BE2C (cell line): ENCODE results near the gene PDP2.
A peak's percentile ranks its signal among the peaks of the same experiment; 100 is the strongest.

ENCODE experiments used
- DNase-seq: peaks from one replicate; pipeline ENCODE4 v3.0.0-alpha.2; 2020
- H3K27me3 ChIP-seq: fragments of 250-450 bp; sonication (Bioruptor Pico); 2 replicates; pipeline ENCODE4 v1.5.1; 2020; ENCODE audit warnings: mild to moderate bottlenecking
- H3K36me3 ChIP-seq: fragments of 250-450 bp; sonication (Bioruptor Pico); 2 replicates; pipeline ENCODE4 v1.5.1; 2020; ENCODE audit warnings: mild to moderate bottlenecking
- H3K4me1 ChIP-seq: fragments of 250-450 bp; sonication (Bioruptor Pico); 2 replicates; pipeline ENCODE4 v1.5.1; 2020
- H3K4me3 ChIP-seq: 2 replicates; pipeline ENCODE4 v1.5.1; 2011; ENCODE audit warnings: low read depth, low read length
- H3K9me3 ChIP-seq: fragments of 250-450 bp; sonication (Bioruptor Pico); 2 replicates; pipeline ENCODE4 v1.5.1; 2020
- TF ChIP-seq, protein P1 (sequence below): IDR thresholded peaks from 2 replicates; pipeline ENCODE4 v1.5.1; 2012; ENCODE audit warnings: mild to moderate bottlenecking, low read depth, low read length

PDP2 gene

DNA sequence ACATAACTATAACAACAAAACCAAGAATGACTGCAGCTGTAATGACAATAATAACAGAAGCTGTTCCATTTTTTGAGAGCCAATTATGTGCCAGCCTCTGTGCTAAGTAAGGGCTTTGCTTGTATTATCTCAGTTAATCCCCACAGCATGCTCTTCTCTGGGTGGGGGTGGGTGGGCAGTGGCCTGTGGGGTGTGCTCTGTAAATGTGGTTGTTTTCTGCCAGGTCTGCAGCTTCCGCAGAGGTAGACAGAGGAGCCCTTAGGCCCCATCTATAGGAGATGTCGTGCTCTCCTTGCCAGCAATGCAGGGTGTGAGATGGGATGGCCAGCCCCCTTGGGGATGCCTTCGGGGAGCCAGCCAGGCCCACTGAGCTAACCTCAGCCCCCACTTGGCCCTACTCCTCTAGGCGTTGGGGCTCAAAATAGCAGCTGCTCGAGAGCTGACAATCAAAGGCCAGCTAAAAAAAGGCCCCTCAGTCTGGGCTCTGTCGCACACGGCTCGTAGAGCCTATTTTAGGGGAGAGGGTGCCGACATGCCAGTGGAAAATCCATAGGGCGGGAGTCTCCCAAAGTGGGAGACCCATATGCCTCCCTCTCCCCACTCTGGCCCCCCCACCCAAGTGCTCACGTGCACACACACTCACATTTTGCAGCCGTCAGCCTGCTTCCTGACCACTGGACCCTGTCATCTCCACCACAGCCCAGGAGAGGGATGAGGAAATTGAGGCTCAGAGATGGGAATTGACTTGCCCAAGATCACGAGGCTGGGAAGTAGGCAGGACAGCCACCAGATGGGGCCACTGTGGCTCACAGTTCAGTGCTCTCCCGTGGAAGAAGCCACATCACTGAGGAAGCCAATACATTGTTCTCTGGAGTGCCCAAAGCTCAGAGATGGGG, 22.6 kb downstream of the PDP2 start:
- peaks cover 27% of the 10 kb centered on the region for H3K4me1 ChIP-seq
- no peaks in the 10 kb centered on the region for H3K9me3 ChIP-seq
- H3K27me3 ChIP-seq = no peaks in the 10 kb centered on the region
- TF ChIP-seq, protein P1, sequence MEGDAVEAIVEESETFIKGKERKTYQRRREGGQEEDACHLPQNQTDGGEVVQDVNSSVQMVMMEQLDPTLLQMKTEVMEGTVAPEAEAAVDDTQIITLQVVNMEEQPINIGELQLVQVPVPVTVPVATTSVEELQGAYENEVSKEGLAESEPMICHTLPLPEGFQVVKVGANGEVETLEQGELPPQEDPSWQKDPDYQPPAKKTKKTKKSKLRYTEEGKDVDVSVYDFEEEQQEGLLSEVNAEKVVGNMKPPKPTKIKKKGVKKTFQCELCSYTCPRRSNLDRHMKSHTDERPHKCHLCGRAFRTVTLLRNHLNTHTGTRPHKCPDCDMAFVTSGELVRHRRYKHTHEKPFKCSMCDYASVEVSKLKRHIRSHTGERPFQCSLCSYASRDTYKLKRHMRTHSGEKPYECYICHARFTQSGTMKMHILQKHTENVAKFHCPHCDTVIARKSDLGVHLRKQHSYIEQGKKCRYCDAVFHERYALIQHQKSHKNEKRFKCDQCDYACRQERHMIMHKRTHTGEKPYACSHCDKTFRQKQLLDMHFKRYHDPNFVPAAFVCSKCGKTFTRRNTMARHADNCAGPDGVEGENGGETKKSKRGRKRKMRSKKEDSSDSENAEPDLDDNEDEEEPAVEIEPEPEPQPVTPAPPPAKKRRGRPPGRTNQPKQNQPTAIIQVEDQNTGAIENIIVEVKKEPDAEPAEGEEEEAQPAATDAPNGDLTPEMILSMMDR = no peak
- DNase-seq = no peak
- H3K36me3 ChIP-seq = no peaks in the 10 kb centered on the region
- no peak overlapping the region for H3K4me3 ChIP-seq

DNA sequence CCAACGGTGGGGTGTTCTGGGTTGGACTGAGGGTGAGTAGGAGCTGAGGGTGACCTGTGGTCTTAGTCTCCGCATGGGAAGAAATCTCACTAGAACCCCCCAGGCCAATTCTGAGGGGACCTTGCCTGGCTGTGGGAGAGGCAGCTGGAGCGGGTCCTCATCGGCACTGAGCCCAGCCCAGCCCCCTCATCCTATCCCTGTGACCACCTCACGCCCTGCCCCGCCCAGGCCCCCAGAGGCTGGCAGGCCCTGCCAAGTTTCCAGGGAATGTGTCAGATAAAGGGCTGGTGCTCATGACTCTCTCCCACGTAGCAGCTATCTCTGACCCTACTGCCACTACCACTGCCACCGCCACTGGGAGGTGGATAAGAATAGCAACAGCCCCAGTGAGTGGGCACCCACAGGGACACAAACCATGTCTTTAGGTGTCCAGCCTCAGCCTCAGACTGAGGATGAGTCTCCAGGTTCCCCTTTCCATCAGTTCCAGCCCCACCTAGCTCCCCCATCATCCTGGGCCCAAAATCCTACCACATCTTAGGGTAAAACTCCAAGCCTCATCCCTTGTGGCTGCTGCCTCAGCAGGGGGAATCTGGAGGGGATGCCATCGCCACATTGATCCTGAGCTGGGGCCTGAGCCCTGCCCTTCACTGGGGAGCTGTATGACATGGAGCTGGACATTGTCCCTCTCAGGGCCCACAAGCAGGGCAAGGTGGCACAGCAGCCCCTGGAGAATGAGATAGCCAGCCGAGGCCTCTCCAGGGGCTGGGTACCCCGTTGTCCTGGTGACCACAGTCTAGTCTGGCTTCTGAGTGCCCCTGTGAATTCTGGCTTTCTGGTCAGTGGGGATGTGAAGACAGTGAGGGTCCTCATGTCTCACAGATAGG, 23.5 kb downstream of the PDP2 start:
- Histone ChIP-seq H3K9me3 (no peaks in the 10 kb centered on the region), H3K27me3 (no peaks in the 10 kb centered on the region), H3K4me3 (no peak overlapping the region), H3K4me1 (peaks cover 24% of the 10 kb centered on the region), H3K36me3 (no peaks in the 10 kb centered on the region)
- TF ChIP-seq, protein P1 = no peak
- DNase-seq = peak; percentile 28

DNA sequence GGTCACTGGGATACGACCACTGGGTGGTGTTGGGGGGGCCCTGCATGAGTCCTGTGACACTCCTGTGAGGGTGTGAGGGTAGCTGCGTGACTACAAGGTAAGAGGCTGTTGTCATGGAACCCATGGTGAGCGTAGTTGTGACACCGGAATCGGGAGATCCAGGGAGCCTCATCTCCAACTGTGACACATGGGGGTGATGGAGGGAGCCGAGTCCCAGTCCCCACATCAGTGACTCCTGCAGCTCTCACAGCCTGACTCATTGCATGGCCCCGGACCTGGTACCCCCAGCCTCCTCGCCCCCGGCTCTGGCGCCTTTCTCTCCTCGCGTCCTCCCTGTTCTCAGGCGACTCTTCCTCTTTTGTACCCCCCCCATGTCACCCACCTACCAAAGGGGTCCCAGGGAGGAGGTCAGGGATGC, 24.1 kb downstream of the PDP2 start:
- TF ChIP-seq, protein P1 = no peak
- H3K4me1 ChIP-seq = peaks cover 19% of the 10 kb centered on the region
- DNase-seq = no peak
- H3K4me3 ChIP-seq = no peak overlapping the region
- H3K27me3 ChIP-seq = no peaks in the 10 kb centered on the region
- H3K36me3 ChIP-seq = no peaks in the 10 kb centered on the region
- no peaks in the 10 kb centered on the region for H3K9me3 ChIP-seq

DNA sequence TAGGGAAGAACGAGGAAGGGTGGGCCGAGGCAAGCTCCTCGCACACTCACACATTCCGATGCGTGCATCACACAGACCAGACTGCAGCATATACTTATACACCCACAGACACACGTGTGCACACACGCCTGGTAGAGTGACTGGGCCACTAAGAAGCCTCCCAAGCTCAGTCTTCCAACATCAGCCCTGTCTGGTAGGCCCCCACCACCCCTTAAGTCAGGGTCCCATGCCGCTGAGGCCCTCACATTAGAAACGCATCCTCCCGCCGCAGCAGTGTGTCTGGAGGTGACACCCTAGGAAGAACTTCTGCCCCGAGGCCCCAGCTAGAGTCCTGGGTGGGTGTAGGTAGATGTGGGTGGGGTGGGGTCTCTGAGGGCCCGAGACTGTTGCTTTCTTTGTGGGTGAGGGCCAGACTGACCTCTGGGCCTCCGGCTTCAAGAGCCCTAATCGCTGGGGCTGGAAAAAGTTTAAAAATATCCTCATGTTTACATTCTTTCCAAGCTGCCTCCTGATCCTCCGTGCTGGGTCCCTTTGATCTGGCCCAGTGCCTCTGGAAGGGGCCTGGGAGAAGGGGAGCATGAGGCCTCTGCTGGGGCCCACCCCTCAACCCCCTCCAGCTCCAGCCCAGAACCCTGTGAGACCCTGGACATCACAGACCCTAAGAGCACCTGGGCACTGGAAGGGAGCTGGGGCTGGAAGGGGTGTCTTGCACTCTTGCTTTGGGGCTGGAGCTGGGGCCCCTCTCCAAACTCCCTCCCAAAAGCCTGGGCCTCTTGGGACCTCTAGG, 24.7 kb downstream of the PDP2 start:
- peak; percentile 5 for DNase-seq
- Histone ChIP-seq H3K27me3 (no peaks in the 10 kb centered on the region), H3K36me3 (no peaks in the 10 kb centered on the region), H3K4me1 (peaks cover 13% of the 10 kb centered on the region), H3K9me3 (no peaks in the 10 kb centered on the region), H3K4me3 (no peak overlapping the region)
- TF ChIP-seq, protein P1 = no peak

DNA sequence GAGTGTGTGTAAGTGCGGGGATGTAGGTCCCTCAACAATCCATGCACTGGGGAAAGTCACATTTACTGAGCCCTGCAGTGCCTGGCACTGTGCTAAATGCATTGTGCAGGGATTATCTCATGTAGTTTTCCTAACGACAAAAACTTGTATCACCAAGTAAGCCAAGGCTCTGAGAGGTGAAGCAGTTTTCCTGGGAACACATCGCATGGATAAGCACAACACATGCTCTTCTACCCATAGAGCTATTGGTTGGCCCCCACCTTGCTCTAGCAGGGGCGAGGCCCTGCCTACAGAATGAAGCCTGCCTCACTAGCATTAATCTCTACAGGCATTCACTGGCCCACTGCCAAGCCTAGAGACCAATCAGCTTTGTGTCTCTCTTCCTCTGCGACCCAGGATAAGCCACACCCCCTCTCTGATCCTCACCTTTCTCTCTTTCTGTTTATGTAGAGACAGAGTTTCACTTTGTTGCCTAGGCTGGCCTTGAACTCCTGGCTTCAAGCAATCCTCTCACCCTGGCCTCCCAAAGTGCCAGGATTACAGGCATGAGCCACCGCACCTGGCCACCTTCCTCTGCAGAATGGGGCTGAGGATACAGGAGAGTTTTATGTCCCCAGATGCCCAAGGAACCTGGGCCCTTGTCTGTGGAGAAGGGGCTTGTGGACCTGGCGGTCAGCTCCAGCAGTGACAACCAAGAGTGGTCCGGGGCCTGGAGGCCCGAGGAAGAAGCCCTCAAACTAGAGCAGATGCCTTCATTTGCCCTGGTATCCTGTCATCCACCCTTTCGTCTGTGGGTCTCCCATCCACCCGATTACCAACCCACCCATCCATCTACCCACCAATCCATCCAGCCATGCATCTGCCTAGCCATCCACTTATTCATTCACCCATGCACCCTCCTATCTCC, 25.6 kb downstream of the PDP2 start:
- peak; percentile 66 for DNase-seq
- no peaks in the 10 kb centered on the region for H3K36me3 ChIP-seq
- H3K27me3 ChIP-seq = no peaks in the 10 kb centered on the region
- no peak overlapping the region for H3K4me3 ChIP-seq
- TF ChIP-seq, protein P1 = no peak
- peaks cover 6% of the 10 kb centered on the region for H3K4me1 ChIP-seq
- H3K9me3 ChIP-seq = no peaks in the 10 kb centered on the region
